ENCODE measurements around the gene NTRK2. TPM values are rescaled to one million over a fixed set of nuclear protein-coding genes. Genes with fewer than 3 reads are reported as not detected.

NTRK2 gene
- total and polyA plus RNA-seq, 3 donors from 2014 or later = 5.3 to 10.8 (median 5.6) TPM

DNA sequence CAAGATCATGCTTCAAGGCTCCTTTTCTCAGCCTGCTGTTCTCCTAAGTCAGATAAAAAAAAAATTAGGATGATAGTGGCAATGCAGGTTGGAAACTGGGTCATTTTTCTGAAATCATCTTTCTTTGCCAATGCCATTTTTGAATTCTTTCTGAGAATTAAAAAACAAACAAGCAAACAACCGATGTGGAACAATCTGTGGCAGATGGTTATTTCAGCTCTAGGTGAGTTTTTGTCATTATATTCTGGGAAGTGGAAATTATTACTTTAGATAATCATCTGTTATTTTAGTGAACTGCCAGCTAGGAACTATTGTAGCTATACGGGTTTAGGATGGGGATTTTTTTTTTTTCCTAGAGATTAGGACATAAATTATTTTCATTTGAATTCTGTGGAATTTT lies 129.7 kb downstream of the NTRK2 start:
- 52 to 64% methylated on average over 2 of the region's 2 CpGs for WGBS, 2 donors
- Histone ChIP-seq H3K4me1 (no peaks in the 10 kb centered on the region), H3K9me3 (no peaks in the 10 kb centered on the region), H3K36me3 (ENCODE audit: low read depth, missing control alignments) (no peaks in the 10 kb centered on the region), H3K4me3 (no peak overlapping the region), H3K27me3 (no peaks in the 10 kb centered on the region), H3K27ac (no peak overlapping the region)
- intact Hi-C loops (cut with DNase I; ENCODE audit: low total_unique reads) = no loop called here
- no peak for DNase-seq
- no peak for TF ChIP-seq POLR2A (IDR thresholded peaks at IDR 0.05)
- TF ChIP-seq CTCF (IDR thresholded peaks at IDR 0.05) = no peak

DNA sequence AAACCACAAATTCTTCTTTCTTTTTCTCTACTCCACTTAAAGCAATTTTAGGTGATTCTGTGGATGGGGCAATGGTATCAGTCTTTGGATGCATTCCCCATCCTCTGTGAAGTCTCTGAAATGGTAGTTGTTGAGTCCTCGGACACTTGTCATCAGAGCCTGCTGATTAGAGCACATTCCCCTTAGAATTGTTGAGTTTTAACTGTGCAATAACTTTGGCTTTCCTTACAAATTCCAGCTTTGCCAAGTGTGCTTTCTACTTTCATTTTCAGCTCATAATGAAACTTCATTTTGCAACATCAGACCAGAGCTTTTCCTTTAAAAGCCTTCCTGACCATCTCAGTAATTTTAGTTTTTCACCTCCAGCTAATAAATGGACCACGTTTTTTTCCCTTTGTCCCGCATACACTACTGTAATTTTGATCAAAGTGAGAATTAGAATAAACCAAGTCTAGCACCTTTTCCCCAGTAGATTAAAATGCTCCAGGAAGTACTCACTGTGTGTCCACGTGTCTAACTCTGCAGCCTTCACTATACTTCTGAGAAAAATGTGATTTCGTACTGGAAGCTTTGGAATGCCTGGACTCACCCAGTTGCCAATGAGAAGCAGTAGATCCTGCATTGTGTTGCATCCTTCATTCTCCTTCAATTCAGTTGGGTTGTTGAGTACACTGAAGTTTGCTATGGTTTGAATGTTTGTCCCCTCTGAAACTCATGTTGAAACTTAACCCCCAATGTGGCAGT lies 135.6 kb downstream of the NTRK2 start:
- H3K27ac ChIP-seq = no peak overlapping the region
- H3K4me3 ChIP-seq = no peak overlapping the region
- TF ChIP-seq CTCF (IDR thresholded peaks at IDR 0.05) (no peak), POLR2A (IDR thresholded peaks at IDR 0.05) (no peak)
- intact Hi-C loops (cut with DNase I; ENCODE audit: low total_unique reads) = no loop called here
- H3K4me1 ChIP-seq = no peaks in the 10 kb centered on the region
- H3K9me3 ChIP-seq = no peaks in the 10 kb centered on the region
- WGBS, 2 donors = 50 to 59% methylated on average over 5 of the region's 5 CpGs
- H3K27me3 ChIP-seq = no peaks in the 10 kb centered on the region
- H3K36me3 ChIP-seq (ENCODE audit: low read depth, missing control alignments) = no peaks in the 10 kb centered on the region
- no peak for DNase-seq

- intact Hi-C loops (cut with DNase I; ENCODE audit: low total_unique reads) = no loop called here
- H3K27me3 ChIP-seq = no peaks in the 10 kb centered on the region
- H3K27ac ChIP-seq = no peak overlapping the region
- H3K4me1 ChIP-seq = no peaks in the 10 kb centered on the region
- H3K36me3 ChIP-seq (ENCODE audit: low read depth, missing control alignments) = no peaks in the 10 kb centered on the region
- TF ChIP-seq POLR2A (IDR thresholded peaks at IDR 0.05) (no peak), CTCF (IDR thresholded peaks at IDR 0.05) (no peak)
- no peak overlapping the region for H3K4me3 ChIP-seq
- WGBS, 2 donors = 91% methylated on average over 5 of the region's 5 CpGs
- no peak for DNase-seq
- no peaks in the 10 kb centered on the region for H3K9me3 ChIP-seq
Measured at GRCh38 chr9:84807431-84807830, 137.9 kb downstream of the NTRK2 start.

GRCh38 chr9:84807870-84808390 lies 138.4 kb downstream of the NTRK2 start:
- H3K27me3 ChIP-seq = no peaks in the 10 kb centered on the region
- TF ChIP-seq CTCF (IDR thresholded peaks at IDR 0.05) (no peak), POLR2A (IDR thresholded peaks at IDR 0.05) (no peak)
- intact Hi-C loops (cut with DNase I; ENCODE audit: low total_unique reads) = no loop called here
- no peak overlapping the region for H3K4me3 ChIP-seq
- 85 to 89% methylated on average over 4 of the region's 4 CpGs for WGBS, 2 donors
- DNase-seq = no peak
- no peaks in the 10 kb centered on the region for H3K36me3 ChIP-seq (ENCODE audit: low read depth, missing control alignments)
- no peak overlapping the region for H3K27ac ChIP-seq
- H3K4me1 ChIP-seq = no peaks in the 10 kb centered on the region
- no peaks in the 10 kb centered on the region for H3K9me3 ChIP-seq

DNA sequence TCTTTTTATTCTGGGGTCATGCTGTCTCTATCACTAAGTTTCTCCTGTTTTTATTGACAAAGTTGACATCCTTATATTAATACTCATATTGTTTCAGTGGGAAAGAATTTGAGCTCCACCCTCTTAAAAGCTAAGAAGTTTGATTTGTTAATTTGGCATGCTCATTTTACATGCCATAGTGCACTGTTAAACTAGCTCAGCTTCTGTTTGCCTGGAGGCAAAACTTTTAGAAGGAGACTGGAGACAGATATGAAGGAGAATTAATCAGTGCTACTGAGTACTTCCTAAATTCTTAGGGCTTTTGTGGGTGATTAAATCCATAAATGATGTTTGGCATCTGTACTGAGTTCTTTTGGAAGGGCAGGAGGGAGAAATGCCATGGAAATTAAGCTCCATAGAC lies 138.9 kb downstream of the NTRK2 start:
- TF ChIP-seq POLR2A (IDR thresholded peaks at IDR 0.05) (no peak), CTCF (IDR thresholded peaks at IDR 0.05) (no peak)
- no peak for DNase-seq
- no peaks in the 10 kb centered on the region for H3K36me3 ChIP-seq (ENCODE audit: low read depth, missing control alignments)
- intact Hi-C loops (cut with DNase I; ENCODE audit: low total_unique reads) = no loop called here
- no peaks in the 10 kb centered on the region for H3K27me3 ChIP-seq
- no peaks in the 10 kb centered on the region for H3K9me3 ChIP-seq
- H3K4me3 ChIP-seq = no peak overlapping the region
- H3K27ac ChIP-seq = no peak overlapping the region
- no peaks in the 10 kb centered on the region for H3K4me1 ChIP-seq
